Stimulated activated CD8-positive, alpha-beta memory T cell treated with anti-CD3 and anti-CD28 coated beads, Interleukin-7, amount 100 ng/mL, for 24 hours (primary cell): Measurements from ENCODE around the gene KRTAP5-3.
"Not testable (repeated sequence)": the region's sequence is repeated elsewhere in the genome, so short reads cannot be mapped to it uniquely, and the experiment has no call there.

Experiments used
- DNase-seq: peaks from one replicate; pipeline ENCODE4 v3.0.0-alpha.2; 2020; ENCODE audit warnings: low read depth

KRTAP5-3 gene

GRCh38 chr11:1607901-1608300 lies 362 bp downstream of the KRTAP5-3 start:
- not testable (repeated sequence) for DNase-seq

- DNase-seq: not testable (repeated sequence)
These were observed 962 bp downstream of the KRTAP5-3 start for GRCh38 chr11:1607156-1607845.

- not testable (repeated sequence) for DNase-seq
These were observed 2.3 kb downstream of the KRTAP5-3 start for GRCh38 chr11:1605923-1606322.

- DNase-seq: no peak
These were observed 3.6 kb downstream of the KRTAP5-3 start for GRCh38 chr11:1604711-1605110.

- DNase-seq: no peak
These were observed 4.1 kb downstream of the KRTAP5-3 start for GRCh38 chr11:1604181-1604580.

GRCh38 chr11:1603629-1604028 lies 4.6 kb downstream of the KRTAP5-3 start:
- no peak for DNase-seq

- not testable (repeated sequence) for DNase-seq
These were observed 6.6 kb downstream of the KRTAP5-3 start for GRCh38 chr11:1601663-1602062.

GRCh38 chr11:1600626-1601025 lies 7.6 kb downstream of the KRTAP5-3 start:
- no peak for DNase-seq

- no peak for DNase-seq
These were observed 9.4 kb downstream of the KRTAP5-3 start for GRCh38 chr11:1598816-1599215.

GRCh38 chr11:1598406-1598805 lies 9.9 kb downstream of the KRTAP5-3 start:
- not testable (repeated sequence) for DNase-seq

- no peak for DNase-seq
These were observed 10.3 kb downstream of the KRTAP5-3 start, which contains the start of gene KRTAP5-2 for GRCh38 chr11:1597994-1598380. KRTAP5-2 (minus strand) TSS chr11:1598294; CDS start chr11:1598250, 44 bp downstream.

GRCh38 chr11:1597331-1597993 lies 10.8 kb downstream of the KRTAP5-3 start:
- DNase-seq: no peak

- not testable (repeated sequence) for DNase-seq
These were observed 11.6 kb downstream of the KRTAP5-3 start for GRCh38 chr11:1596576-1597121.

- not testable (repeated sequence) for DNase-seq
These were observed 12.2 kb downstream of the KRTAP5-3 start for GRCh38 chr11:1595994-1596575.

- DNase-seq: no peak
These were observed 15.6 kb downstream of the KRTAP5-3 start for GRCh38 chr11:1592628-1593027.

- no peak for DNase-seq
These were observed 18.3 kb downstream of the KRTAP5-3 start for GRCh38 chr11:1589996-1590395.

- DNase-seq: not testable (repeated sequence)
These were observed 18.9 kb downstream of the KRTAP5-3 start for GRCh38 chr11:1589191-1589963.

- DNase-seq: no peak
These were observed 21.6 kb downstream of the KRTAP5-3 start for GRCh38 chr11:1586699-1587098.

GRCh38 chr11:1584661-1585370 lies 23.4 kb downstream of the KRTAP5-3 start, which contains the start of gene KRTAP5-1:
KRTAP5-1 (minus strand) TSS chr11:1585283; CDS start chr11:1585249, 34 bp downstream.
- not testable (repeated sequence) for DNase-seq

- DNase-seq: not testable (repeated sequence)
These were observed 25.4 kb downstream of the KRTAP5-3 start for GRCh38 chr11:1582909-1583308.

GRCh38 chr11:1581976-1582375 lies 26.3 kb downstream of the KRTAP5-3 start:
- DNase-seq: no peak
